Activated CD4-positive, alpha-beta T cell treated with anti-CD3 and anti-CD28 coated beads for 36 hours (primary cell): ENCODE measurements around the gene SERPINE2. TPM values are rescaled to one million over a fixed set of nuclear protein-coding genes. Genes with fewer than 3 reads are reported as not detected.
A peak's percentile ranks its signal among the peaks of the same experiment; 100 is the strongest.

ENCODE experiments used
- ATAC-seq: fragments of 200-7000 bp; cut with Tn5 transposase; one replicate; pipeline ENCODE4 v1.10.0; 2021; ENCODE audit warnings: mild to moderate bottlenecking, moderate library complexity
- CTCF ChIA-PET: fragments of 350-600 bp; sonication (Branson Sonifier 250); formaldehyde crosslinking; loops from one replicate; lab custom pipeline; 2021; ENCODE audit warnings: antibody characterized with exemption; lab: Charles Lee
- POLR2A ChIA-PET: fragments of 350-600 bp; sonication (Branson Sonifier 250); formaldehyde crosslinking; loops from one replicate; lab custom pipeline; 2021; ENCODE audit warnings: antibody characterized with exemption, inconsistent platforms; lab: Charles Lee
- DNase-seq: peaks from one replicate; pipeline ENCODE4 v3.0.0-alpha.2; 2020
- H3K27ac Mint-ChIP-seq: one replicate; pipeline ENCODE4 v1.8.0; 2021; ENCODE audit warnings: mixed read lengths
- H3K27me3 Mint-ChIP-seq: one replicate; pipeline ENCODE4 v1.8.0; 2021; ENCODE audit warnings: mixed read lengths
- H3K36me3 Mint-ChIP-seq: one replicate; pipeline ENCODE4 v1.8.0; 2021; ENCODE audit warnings: low read depth, mixed read lengths
- H3K4me1 Mint-ChIP-seq: one replicate; pipeline ENCODE4 v1.8.0; 2021; ENCODE audit warnings: mixed read lengths
- H3K4me3 Mint-ChIP-seq: one replicate; pipeline ENCODE4 v1.8.0; 2021; ENCODE audit warnings: mild to moderate bottlenecking, moderate library complexity, mixed read lengths
- H3K9me3 Mint-ChIP-seq: one replicate; pipeline ENCODE4 v1.8.0; 2021; ENCODE audit warnings: low read depth, mixed read lengths
- intact Hi-C, 2 experiments: fragments of 100-400 bp; cut with DNase I in 1 of 2; cut with micrococcal nuclease in 1 of 2; formaldehyde crosslinking; loops; one replicate each; pipeline versions ENCODE4 v1.14.2 to v1.15.1; 2022 to 2024; cut with DNase I, micrococcal nuclease
- total RNA-seq, 2 experiments: library from RNA; stranded (reverse); gene quantifications; one replicate each; pipeline ENCODE4 v1.2.3, GENCODE V29; 2021

The SERPINE2 gene
- total RNA-seq, 2 experiments from 2014 or later, result 30.9 to 46.6 TPM

GRCh38 chr2:223995569-223995968 lies 43.5 kb downstream of the SERPINE2 start:
- ChIA-PET CTCF (interaction anchor here (1.1 to 9.2 kb wide), 6 partner anchors 9 to 290 kb away, joined by 3 to 176 read pairs (median 10); no protein-coding TSS in a partner anchor), POLR2A (no interaction called here)
- Mint-ChIP-seq H3K4me1 (peaks cover 19% of the 10 kb centered on the region), H3K4me3 (no peak overlapping the region), H3K9me3 (no peaks in the 10 kb centered on the region), H3K27me3 (no peaks in the 10 kb centered on the region), H3K27ac (peak overlapping the region; percentile 93), H3K36me3 (peaks cover 20% of the 10 kb centered on the region)
- DNase-seq, result peak; percentile 17
- intact Hi-C loops, result loop anchor here (2.0 to 10.0 kb wide), 3 partner anchors 31 to 359 kb away; no protein-coding TSS in a partner anchor
- peak; percentile 61 for ATAC-seq

- H3K4me1 Mint-ChIP-seq, result peaks cover 19% of the 10 kb centered on the region
- DNase-seq, result peak; percentile 11
- H3K27ac Mint-ChIP-seq, result peak overlapping the region; percentile 93
- no peaks in the 10 kb centered on the region for H3K27me3 Mint-ChIP-seq
- peaks cover 18% of the 10 kb centered on the region for H3K36me3 Mint-ChIP-seq
- no peak overlapping the region for H3K4me3 Mint-ChIP-seq
- ChIA-PET CTCF (interaction anchor here (0.7 to 9.2 kb wide), 24 partner anchors 8 to 383 kb away, joined by 3 to 176 read pairs (median 5); partner anchors contain the start of gene SERPINE2), POLR2A (no interaction called here)
- peak; percentile 74 for ATAC-seq
- intact Hi-C loops, result loop anchor here (2.0 to 10.0 kb wide), 4 partner anchors 32 to 360 kb away; no protein-coding TSS in a partner anchor
- no peaks in the 10 kb centered on the region for H3K9me3 Mint-ChIP-seq
These were observed 44.4 kb downstream of the SERPINE2 start for GRCh38 chr2:223994562-223995162.

- Mint-ChIP-seq H3K9me3 (no peaks in the 10 kb centered on the region), H3K27ac (peak overlapping the region; percentile 56), H3K27me3 (no peaks in the 10 kb centered on the region), H3K4me1 (peaks cover 19% of the 10 kb centered on the region), H3K4me3 (no peak overlapping the region), H3K36me3 (peaks cover 16% of the 10 kb centered on the region)
- intact Hi-C loops, result loop anchor here (1.0 to 10.0 kb wide), 9 partner anchors 23 to 376 kb away; partner anchors contain the start of gene SERPINE2 (in 1 of the 2)
- ChIA-PET POLR2A (interaction anchor here (1.0 kb wide), 1 partner anchor 291 kb away, joined by 3 read pairs; no protein-coding TSS in a partner anchor), CTCF (interaction anchor here (0.5 to 9.2 kb wide), 44 partner anchors 9 to 628 kb away, joined by 3 to 176 read pairs (median 4); partner anchors contain the start of gene SERPINE2)
- DNase-seq, result peak; percentile 78
- peak; percentile 64 for ATAC-seq
These were observed 45.4 kb downstream of the SERPINE2 start for GRCh38 chr2:223993634-223994232.

- H3K36me3 Mint-ChIP-seq, result peaks cover 14% of the 10 kb centered on the region
- peaks cover 19% of the 10 kb centered on the region for H3K4me1 Mint-ChIP-seq
- POLR2A ChIA-PET, result no interaction called here
- DNase-seq, result no peak
- no peaks in the 10 kb centered on the region for H3K27me3 Mint-ChIP-seq
- H3K4me3 Mint-ChIP-seq, result no peak overlapping the region
- intact Hi-C loops, result loop anchor here (2.0 to 10.0 kb wide), 3 partner anchors 71 to 363 kb away; no protein-coding TSS in a partner anchor
- no peaks in the 10 kb centered on the region for H3K9me3 Mint-ChIP-seq
- ATAC-seq, result no peak
- CTCF ChIA-PET, result interaction anchor here (0.6 to 9.2 kb wide), 7 partner anchors 13 to 377 kb away, joined by 3 to 176 read pairs (median 6); no protein-coding TSS in a partner anchor
- no peak overlapping the region for H3K27ac Mint-ChIP-seq
These were observed 47.5 kb downstream of the SERPINE2 start for GRCh38 chr2:223991611-223992010.

- CTCF ChIA-PET, result interaction anchor here (1.3 to 9.2 kb wide), 3 partner anchors 20 to 296 kb away, joined by 3 to 176 read pairs (median 7); no protein-coding TSS in a partner anchor
- POLR2A ChIA-PET, result no interaction called here
- ATAC-seq (no peak), DNase-seq (no peak)
- Mint-ChIP-seq H3K4me3 (no peak overlapping the region), H3K9me3 (no peaks in the 10 kb centered on the region), H3K36me3 (peaks cover 7% of the 10 kb centered on the region), H3K4me1 (peaks cover 9% of the 10 kb centered on the region), H3K27ac (no peak overlapping the region), H3K27me3 (no peaks in the 10 kb centered on the region)
- intact Hi-C loops, result loop anchor here in 1 of 2 experiments (5.0 to 10.0 kb wide), 2 partner anchors 72 to 365 kb away; no protein-coding TSS in a partner anchor
These were observed 49.2 kb downstream of the SERPINE2 start for GRCh38 chr2:223989856-223990232.

GRCh38 chr2:223989206-223989855 lies 49.8 kb downstream of the SERPINE2 start:
- ATAC-seq (no peak), DNase-seq (no peak)
- Mint-ChIP-seq H3K4me1 (peaks cover 5% of the 10 kb centered on the region), H3K4me3 (no peak overlapping the region), H3K27ac (no peak overlapping the region), H3K36me3 (peaks cover 10% of the 10 kb centered on the region), H3K27me3 (no peaks in the 10 kb centered on the region), H3K9me3 (no peaks in the 10 kb centered on the region)
- CTCF ChIA-PET, result interaction anchor here (1.3 to 9.2 kb wide), 3 partner anchors 19 to 296 kb away, joined by 3 to 176 read pairs (median 7); no protein-coding TSS in a partner anchor
- intact Hi-C loops, result no loop called here
- POLR2A ChIA-PET, result no interaction called here

- intact Hi-C loops, result no loop called here
- POLR2A ChIA-PET, result no interaction called here
- Mint-ChIP-seq H3K9me3 (no peaks in the 10 kb centered on the region), H3K36me3 (peaks cover 8% of the 10 kb centered on the region), H3K4me3 (no peak overlapping the region), H3K4me1 (no peaks in the 10 kb centered on the region), H3K27me3 (no peaks in the 10 kb centered on the region), H3K27ac (no peak overlapping the region)
- no peak for DNase-seq
- ATAC-seq, result no peak
- CTCF ChIA-PET, result interaction anchor here (0.5 to 3.9 kb wide), 2 partner anchors 12 to 1741 kb away, joined by 3 to 17 read pairs; no protein-coding TSS in a partner anchor
These were observed 57.8 kb downstream of the SERPINE2 start for GRCh38 chr2:223981241-223981640.

GRCh38 chr2:223980803-223981202 lies 58.3 kb downstream of the SERPINE2 start:
- no peak overlapping the region for H3K27ac Mint-ChIP-seq
- no peak for ATAC-seq
- H3K4me3 Mint-ChIP-seq, result no peak overlapping the region
- POLR2A ChIA-PET, result no interaction called here
- H3K9me3 Mint-ChIP-seq, result no peaks in the 10 kb centered on the region
- no peaks in the 10 kb centered on the region for H3K4me1 Mint-ChIP-seq
- peaks cover 6% of the 10 kb centered on the region for H3K36me3 Mint-ChIP-seq
- intact Hi-C loops, result no loop called here
- no peak for DNase-seq
- no peaks in the 10 kb centered on the region for H3K27me3 Mint-ChIP-seq
- CTCF ChIA-PET, result interaction anchor here (0.5 to 3.9 kb wide), 4 partner anchors 10 to 1741 kb away, joined by 3 to 17 read pairs (median 10); no protein-coding TSS in a partner anchor

GRCh38 chr2:223980397-223980735 lies 58.7 kb downstream of the SERPINE2 start:
- ChIA-PET CTCF (interaction anchor here (1.0 to 3.9 kb wide), 3 partner anchors 10 to 73 kb away, joined by 3 to 17 read pairs (median 16); no protein-coding TSS in a partner anchor), POLR2A (no interaction called here)
- intact Hi-C loops, result no loop called here
- Mint-ChIP-seq H3K9me3 (no peaks in the 10 kb centered on the region), H3K36me3 (peaks cover 6% of the 10 kb centered on the region), H3K4me1 (no peaks in the 10 kb centered on the region), H3K27me3 (no peaks in the 10 kb centered on the region), H3K4me3 (no peak overlapping the region), H3K27ac (no peak overlapping the region)
- ATAC-seq (no peak), DNase-seq (no peak)

GRCh38 chr2:223979730-223980396 lies 59.2 kb downstream of the SERPINE2 start:
- DNase-seq (no peak), ATAC-seq (no peak)
- no peaks in the 10 kb centered on the region for H3K9me3 Mint-ChIP-seq
- CTCF ChIA-PET, result interaction anchor here (0.8 to 3.9 kb wide), 5 partner anchors 9 to 306 kb away, joined by 3 to 17 read pairs (median 3); no protein-coding TSS in a partner anchor
- no peak overlapping the region for H3K4me3 Mint-ChIP-seq
- H3K4me1 Mint-ChIP-seq, result no peaks in the 10 kb centered on the region
- intact Hi-C loops, result no loop called here
- no peak overlapping the region for H3K27ac Mint-ChIP-seq
- POLR2A ChIA-PET, result no interaction called here
- H3K36me3 Mint-ChIP-seq, result peaks cover 6% of the 10 kb centered on the region
- no peaks in the 10 kb centered on the region for H3K27me3 Mint-ChIP-seq
